ENCODE results near the gene ITGB3.
A peak's percentile ranks its signal among the peaks of the same experiment; 100 is the strongest.

DNA sequence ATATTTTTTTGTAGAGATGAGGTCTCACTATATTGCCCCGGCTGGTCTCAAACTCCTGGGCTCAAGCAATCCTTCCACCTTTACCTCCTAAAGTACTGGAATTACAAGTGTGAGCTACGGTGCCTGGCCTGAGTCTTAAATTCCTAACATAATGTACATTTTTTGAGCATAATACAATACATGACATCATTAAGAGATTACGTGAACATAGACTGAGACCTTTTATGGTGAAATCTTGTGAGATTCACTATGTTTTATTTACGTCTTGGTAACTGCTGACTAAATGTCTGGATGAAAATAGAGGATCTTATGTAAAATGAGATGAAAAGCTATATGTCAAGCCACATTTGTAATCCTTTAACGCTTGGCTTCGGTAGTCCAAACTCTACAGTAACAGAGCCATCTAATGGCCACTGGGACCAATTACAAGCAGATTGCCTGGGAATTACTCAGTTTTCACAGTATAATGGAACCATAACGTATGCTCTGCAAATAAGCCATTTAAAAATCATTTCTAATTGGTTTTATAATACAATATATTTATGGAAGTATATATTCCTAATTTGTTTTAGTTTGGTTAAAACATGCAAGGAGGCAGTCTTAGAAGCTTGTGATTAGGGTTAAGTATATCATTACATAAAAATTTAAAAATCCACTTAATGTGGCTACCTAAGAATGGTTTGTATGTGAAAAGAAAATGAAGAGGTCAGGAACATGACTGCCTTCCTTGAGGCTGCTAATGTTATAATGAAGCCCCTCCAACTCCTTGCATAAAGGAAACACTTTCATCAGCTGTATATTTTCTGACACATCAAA lies 62.0 kb downstream of the ITGB3 start:
- no peak for TF ChIP-seq POLR2A (IDR thresholded peaks at IDR 0.05)
- TF ChIP-seq, protein P1, sequence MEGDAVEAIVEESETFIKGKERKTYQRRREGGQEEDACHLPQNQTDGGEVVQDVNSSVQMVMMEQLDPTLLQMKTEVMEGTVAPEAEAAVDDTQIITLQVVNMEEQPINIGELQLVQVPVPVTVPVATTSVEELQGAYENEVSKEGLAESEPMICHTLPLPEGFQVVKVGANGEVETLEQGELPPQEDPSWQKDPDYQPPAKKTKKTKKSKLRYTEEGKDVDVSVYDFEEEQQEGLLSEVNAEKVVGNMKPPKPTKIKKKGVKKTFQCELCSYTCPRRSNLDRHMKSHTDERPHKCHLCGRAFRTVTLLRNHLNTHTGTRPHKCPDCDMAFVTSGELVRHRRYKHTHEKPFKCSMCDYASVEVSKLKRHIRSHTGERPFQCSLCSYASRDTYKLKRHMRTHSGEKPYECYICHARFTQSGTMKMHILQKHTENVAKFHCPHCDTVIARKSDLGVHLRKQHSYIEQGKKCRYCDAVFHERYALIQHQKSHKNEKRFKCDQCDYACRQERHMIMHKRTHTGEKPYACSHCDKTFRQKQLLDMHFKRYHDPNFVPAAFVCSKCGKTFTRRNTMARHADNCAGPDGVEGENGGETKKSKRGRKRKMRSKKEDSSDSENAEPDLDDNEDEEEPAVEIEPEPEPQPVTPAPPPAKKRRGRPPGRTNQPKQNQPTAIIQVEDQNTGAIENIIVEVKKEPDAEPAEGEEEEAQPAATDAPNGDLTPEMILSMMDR (IDR thresholded peaks at IDR 0.05) = peak; percentile 80 to 95 (median 86)

Measured in uterus (tissue), 2 donors.